Measurements from ENCODE around the gene FAM120A. TPM values are rescaled to one million over a fixed set of nuclear protein-coding genes. Genes with fewer than 3 reads are reported as not detected.

FAM120A gene
- total and polyA plus RNA-seq, 9 of the 15 experiments (the other 6 are each of a cell fraction or from before 2014, with no cell fraction given), result 8.7 to 71.0 (median 42.2) TPM

- no peak overlapping the region for H3K27ac ChIP-seq (ENCODE audit: extremely low read depth, low read depth, low read length)
- POLR2A ChIA-PET, result interaction anchor here (0.7 to 0.8 kb wide), 2 partner anchors 15 to 34 kb away, joined by 3 read pairs; no protein-coding TSS in a partner anchor
- ATAC-seq (peak; percentile 48), DNase-seq (ENCODE audit: extremely low read depth in 1 of 4, low spot score in 3 of 4) (no peak), FAIRE-seq (no peak)
- no peak overlapping the region for H3K4me2 ChIP-seq (ENCODE audit: insufficient read depth, low read length)
- no peaks in the 10 kb centered on the region for H3K36me3 ChIP-seq (ENCODE audit: control insufficient read depth, insufficient read depth, low read length)
- H3K4me3 ChIP-seq, result no peak overlapping the region
- H3K9me1 ChIP-seq (ENCODE audit: control insufficient read depth, insufficient read depth, low read length), result no peaks in the 10 kb centered on the region
- in situ Hi-C loops (cut with MboI) (no loop called here), intact Hi-C loops (cut with micrococcal nuclease) (no loop called here)
- BruUV-seq (replicated peaks), result no TSS peak
- H3K9me3 ChIP-seq (replicated peaks; ENCODE audit: control insufficient read depth, insufficient read depth, low read depth, low read length), result no peaks in the 10 kb centered on the region
- peaks cover 11 to 14% of the 10 kb centered on the region in 2 experiments; a peak in 4 of 5 replicates for H3K4me1 ChIP-seq (replicated peaks in 1 of 2; ENCODE audit: control insufficient read depth in 2 of 2, insufficient read depth in 2 of 2, low read length in 2 of 2)
- peaks cover 17% of the 10 kb centered on the region; the same call in 1 of the 2 replicates for H4K20me1 ChIP-seq (replicated peaks; ENCODE audit: control insufficient read depth, insufficient read depth, low read length)
- CTCF ChIA-PET (ENCODE audit: low intra/inter-chr PET ratio), result no interaction called here
- H2AFZ ChIP-seq (ENCODE audit: low read depth, low read length), result no peak overlapping the region
- TF ChIP-seq, protein P1, sequence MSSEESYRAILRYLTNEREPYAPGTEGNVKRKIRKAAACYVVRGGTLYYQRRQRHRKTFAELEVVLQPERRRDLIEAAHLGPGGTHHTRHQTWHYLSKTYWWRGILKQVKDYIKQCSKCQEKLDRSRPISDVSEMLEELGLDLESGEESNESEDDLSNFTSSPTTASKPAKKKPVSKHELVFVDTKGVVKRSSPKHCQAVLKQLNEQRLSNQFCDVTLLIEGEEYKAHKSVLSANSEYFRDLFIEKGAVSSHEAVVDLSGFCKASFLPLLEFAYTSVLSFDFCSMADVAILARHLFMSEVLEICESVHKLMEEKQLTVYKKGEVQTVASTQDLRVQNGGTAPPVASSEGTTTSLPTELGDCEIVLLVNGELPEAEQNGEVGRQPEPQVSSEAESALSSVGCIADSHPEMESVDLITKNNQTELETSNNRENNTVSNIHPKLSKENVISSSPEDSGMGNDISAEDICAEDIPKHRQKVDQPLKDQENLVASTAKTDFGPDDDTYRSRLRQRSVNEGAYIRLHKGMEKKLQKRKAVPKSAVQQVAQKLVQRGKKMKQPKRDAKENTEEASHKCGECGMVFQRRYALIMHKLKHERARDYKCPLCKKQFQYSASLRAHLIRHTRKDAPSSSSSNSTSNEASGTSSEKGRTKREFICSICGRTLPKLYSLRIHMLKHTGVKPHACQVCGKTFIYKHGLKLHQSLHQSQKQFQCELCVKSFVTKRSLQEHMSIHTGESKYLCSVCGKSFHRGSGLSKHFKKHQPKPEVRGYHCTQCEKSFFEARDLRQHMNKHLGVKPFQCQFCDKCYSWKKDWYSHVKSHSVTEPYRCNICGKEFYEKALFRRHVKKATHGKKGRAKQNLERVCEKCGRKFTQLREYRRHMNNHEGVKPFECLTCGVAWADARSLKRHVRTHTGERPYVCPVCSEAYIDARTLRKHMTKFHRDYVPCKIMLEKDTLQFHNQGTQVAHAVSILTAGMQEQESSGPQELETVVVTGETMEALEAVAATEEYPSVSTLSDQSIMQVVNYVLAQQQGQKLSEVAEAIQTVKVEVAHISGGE (CRISPR knock-in tag; IDR thresholded peaks at IDR 0.05), result peak in 1 of 3 experiments; percentile 30; a peak in 1 of 6 replicates
- TF ChIP-seq BDP1 (IDR thresholded peaks at IDR 0.05; ENCODE audit: insufficient read depth, insufficient read length), result no peak
- H3K27me3 ChIP-seq (ENCODE audit: control insufficient read depth in 2 of 2, insufficient read depth in 2 of 2, low read length in 2 of 2), result no peaks in the 10 kb centered on the region
- peak overlapping the region in 1 of 2 experiments; percentile 39; a peak in 1 of 4 replicates for H3K9ac ChIP-seq (ENCODE audit: insufficient read depth in 1 of 2, low read depth in 2 of 2, low read length in 2 of 2)
- peaks cover 7% of the 10 kb centered on the region; the same call in 2 of the 3 replicates for H3K79me2 ChIP-seq (ENCODE audit: control insufficient read depth, insufficient read depth, low read length)
- 21% methylated on average over 2 of the region's 3 CpGs for WGBS (ENCODE audit: insufficient coverage, low coverage, missing lambda C conversion rate)
These were observed 149.0 kb downstream of the FAM120A start for GRCh38 chr9:93600504-93600903.
